GM23248 (cell line): Measurements from ENCODE around the gene FXYD6. TPM values are rescaled to one million over a fixed set of nuclear protein-coding genes. Genes with fewer than 3 reads are reported as not detected.

Experiments
- DNase-seq: peaks from one replicate; pipeline ENCODE4 v3.0.0-alpha.2; 2015
- H2AFZ ChIP-seq: fragments of 200-600 bp; sonication (generic); 2 replicates; pipeline ENCODE4 v1.6.1; 2016; ENCODE audit warnings: antibody characterized with exemption
- H3F3A ChIP-seq: fragments of 200-600 bp; sonication (generic); 2 replicates; pipeline ENCODE4 v1.6.1; 2016; ENCODE audit warnings: mild to moderate bottlenecking, antibody characterized with exemption, mixed run types; ENCODE audit not compliant: insufficient read depth
- H3K27ac ChIP-seq: fragments of 200-600 bp; sonication (generic); 2 replicates; pipeline ENCODE4 v1.5.1; 2016; ENCODE audit warnings: mild to moderate bottlenecking
- H3K27me3 ChIP-seq: fragments of 200-600 bp; sonication (generic); replicated peaks from 2 replicates; pipeline ENCODE4 v1.6.1; 2016; ENCODE audit warnings: mild to moderate bottlenecking; ENCODE audit not compliant: insufficient read depth
- H3K36me3 ChIP-seq: fragments of 200-600 bp; sonication (generic); 2 replicates; pipeline ENCODE4 v1.6.1; 2016; ENCODE audit warnings: low read depth, mild to moderate bottlenecking
- H3K4me1 ChIP-seq: fragments of 200-600 bp; sonication (generic); 2 replicates; pipeline ENCODE4 v1.6.1; 2016; ENCODE audit warnings: mild to moderate bottlenecking; ENCODE audit not compliant: insufficient read depth
- H3K4me2 ChIP-seq: fragments of 200-600 bp; sonication (generic); one replicate; pipeline ENCODE4 v1.6.1; 2016; ENCODE audit warnings: mild to moderate bottlenecking; ENCODE audit not compliant: unreplicated experiment
- H3K4me3 ChIP-seq: fragments of 200-600 bp; sonication (generic); 2 replicates; pipeline ENCODE4 v1.5.1; 2016; ENCODE audit warnings: mild to moderate bottlenecking
- H3K79me2 ChIP-seq: fragments of 200-600 bp; sonication (generic); 2 replicates; pipeline ENCODE4 v1.6.1; 2016; ENCODE audit warnings: mild to moderate bottlenecking; ENCODE audit not compliant: insufficient read depth
- H3K9ac ChIP-seq: fragments of 200-600 bp; sonication (generic); 2 replicates; pipeline ENCODE4 v1.6.1; 2016; ENCODE audit warnings: mild to moderate bottlenecking
- H3K9me2 ChIP-seq: fragments of 200-600 bp; sonication (generic); 2 replicates; pipeline ENCODE4 v1.6.1; 2016; ENCODE audit warnings: mixed run types, mild to moderate bottlenecking, moderate library complexity; ENCODE audit not compliant: insufficient read depth
- H3K9me3 ChIP-seq: fragments of 200-600 bp; sonication (generic); one replicate; pipeline ENCODE4 v1.6.1; 2017; ENCODE audit warnings: low read depth
- H4K20me1 ChIP-seq: fragments of 200-600 bp; sonication (generic); 2 replicates; pipeline ENCODE4 v1.6.0; 2016; ENCODE audit not compliant: insufficient read depth
- EZH2 ChIP-seq: fragments of 200-600 bp; sonication (generic); IDR thresholded peaks from 2 replicates; pipeline ENCODE4 v1.6.1; 2018; ENCODE audit warnings: antibody characterized with exemption, mild to moderate bottlenecking; ENCODE audit not compliant: insufficient read depth, poor library complexity, severe bottlenecking
- EZH2phosphoT487 ChIP-seq: fragments of 200-600 bp; sonication (generic); IDR thresholded peaks from 2 replicates; pipeline ENCODE4 v1.6.1; 2018; ENCODE audit warnings: antibody characterized with exemption, moderate library complexity, mild to moderate bottlenecking, low read depth; ENCODE audit not compliant: insufficient read depth
- WGBS, 2 experiments: methylation state at CpG; one replicate each; pipeline ENCODE4 v1.1.6; 2015 to 2017; ENCODE audit warnings: low lambda C conversion rate in 2 of 2, low coverage in 1 of 2; ENCODE audit errors: missing lambda C conversion rate in 2 of 2; 5-methylcytosine and 5-hydroxymethylcytosine counted together
- in situ Hi-C: fragments of 300-500 bp; cut with MboI; formaldehyde crosslinking; loops from 2 replicates; pipeline ENCODE4 v1.15.0; 2020
- polyA plus RNA-seq: library from polyadenylated mRNA; unstranded; fragments of >200 nt; fragmentation: Nextera tagmentation; extraction: Ambion mirVana; gene quantifications from 2 replicates; pipeline ENCODE4 v1.2.1, GENCODE V29; 2016
- total RNA-seq: library from RNA; depleted of rRNA; stranded (reverse); fragments of >200 nt; shearing (Covaris generic); gene quantifications from 2 replicates; pipeline ENCODE4 v1.2.3, GENCODE V29; 2014

Gene FXYD6
- total and polyA plus RNA-seq, 2 experiments from 2014 or later = not detected

- no peak overlapping the region for H3K4me3 ChIP-seq
- H3K27ac ChIP-seq = no peak overlapping the region
- no peaks in the 10 kb centered on the region for H3K9me2 ChIP-seq
- no peak for DNase-seq
- TF ChIP-seq EZH2 (no peak), EZH2phosphoT487 (no peak)
- H3F3A ChIP-seq = no peaks in the 10 kb centered on the region
- H3K4me2 ChIP-seq = no peak overlapping the region
- H3K27me3 ChIP-seq = peaks cover 36% of the 10 kb centered on the region
- H3K79me2 ChIP-seq = no peaks in the 10 kb centered on the region
- no peaks in the 10 kb centered on the region for H3K36me3 ChIP-seq
- in situ Hi-C loops = no loop called here
- H3K4me1 ChIP-seq = no peaks in the 10 kb centered on the region
- H3K9ac ChIP-seq = no peak overlapping the region
- 26 to 43% methylated on average over 3 of the region's 3 CpGs for WGBS, 2 experiments
- H2AFZ ChIP-seq = no peak overlapping the region
- H3K9me3 ChIP-seq = no peaks in the 10 kb centered on the region
- H4K20me1 ChIP-seq = no peaks in the 10 kb centered on the region
Measured at GRCh38 chr11:117883063-117883462, 6.6 kb upstream of the FXYD6 start.

- Histone ChIP-seq H3F3A (no peaks in the 10 kb centered on the region), H4K20me1 (no peaks in the 10 kb centered on the region), H3K27ac (no peak overlapping the region), H3K36me3 (no peaks in the 10 kb centered on the region), H2AFZ (no peak overlapping the region), H3K4me3 (no peak overlapping the region), H3K4me1 (no peaks in the 10 kb centered on the region), H3K9me3 (no peaks in the 10 kb centered on the region), H3K9me2 (no peaks in the 10 kb centered on the region), H3K27me3 (peaks cover 38% of the 10 kb centered on the region), H3K9ac (no peak overlapping the region), H3K79me2 (no peaks in the 10 kb centered on the region), H3K4me2 (no peak overlapping the region)
- DNase-seq = no peak
- 5 to 7% methylated on average over 11 of the region's 11 CpGs for WGBS, 2 experiments
- TF ChIP-seq EZH2 (no peak), EZH2phosphoT487 (no peak)
- in situ Hi-C loops = no loop called here
Measured at GRCh38 chr11:117882311-117882905, 6.0 kb upstream of the FXYD6 start.

- Histone ChIP-seq H3K9ac (no peak overlapping the region), H3K27me3 (peaks cover 46% of the 10 kb centered on the region), H3F3A (no peaks in the 10 kb centered on the region), H4K20me1 (no peaks in the 10 kb centered on the region), H3K36me3 (no peaks in the 10 kb centered on the region), H3K4me3 (no peak overlapping the region), H2AFZ (no peak overlapping the region), H3K79me2 (no peaks in the 10 kb centered on the region), H3K4me2 (no peak overlapping the region), H3K9me2 (no peaks in the 10 kb centered on the region), H3K4me1 (no peaks in the 10 kb centered on the region), H3K9me3 (no peaks in the 10 kb centered on the region), H3K27ac (no peak overlapping the region)
- 49 to 52% methylated on average over 5 of the region's 5 CpGs for WGBS, 2 experiments
- TF ChIP-seq EZH2 = no peak
- TF ChIP-seq EZH2phosphoT487 = no peak
- no peak for DNase-seq
- in situ Hi-C loops = no loop called here
Measured at GRCh38 chr11:117881217-117881616, 4.8 kb upstream of the FXYD6 start.

- Histone ChIP-seq H2AFZ (no peak overlapping the region), H3K27ac (no peak overlapping the region), H4K20me1 (no peaks in the 10 kb centered on the region), H3K9me2 (no peaks in the 10 kb centered on the region), H3K4me2 (no peak overlapping the region), H3F3A (no peaks in the 10 kb centered on the region), H3K9ac (no peak overlapping the region), H3K36me3 (no peaks in the 10 kb centered on the region), H3K4me1 (no peaks in the 10 kb centered on the region), H3K4me3 (no peak overlapping the region), H3K79me2 (no peaks in the 10 kb centered on the region), H3K9me3 (no peaks in the 10 kb centered on the region), H3K27me3 (peaks cover 58% of the 10 kb centered on the region)
- WGBS, 2 experiments = 36 to 42% methylated on average over 11 of the region's 11 CpGs
- DNase-seq = no peak
- no peak for TF ChIP-seq EZH2phosphoT487
- TF ChIP-seq EZH2 = no peak
- in situ Hi-C loops = no loop called here
Measured at GRCh38 chr11:117879516-117880480, 3.3 kb upstream of the FXYD6 start.
